IMR-90 (cell line): Measurements from ENCODE around the gene ASPN.

Experiments
- CEBPB ChIP-seq: IDR thresholded peaks from 2 replicates; pipeline ENCODE4 v1.6.1; 2012; ENCODE audit warnings: low read depth, low read length, improper control_type of control experiment
- RFX5 ChIP-seq: IDR thresholded peaks from 2 replicates; pipeline ENCODE4 v1.8.0; 2012; ENCODE audit warnings: low read depth, mild to moderate bottlenecking, low read length, moderate library complexity
- SMC3 ChIP-seq: fragments of 150-350 bp; IDR thresholded peaks from 2 replicates; pipeline ENCODE4 v1.6.1; 2016; ENCODE audit warnings: low read depth, mild to moderate bottlenecking, antibody characterized with exemption, low read length, moderate library complexity
- TF ChIP-seq, protein P1 (sequence below): conservative IDR thresholded peaks from 2 replicates; pipeline ENCODE4 v1.5.1; 2012; ENCODE audit warnings: mild to moderate bottlenecking, low read depth, low read length, improper control_type of control experiment

DNA sequence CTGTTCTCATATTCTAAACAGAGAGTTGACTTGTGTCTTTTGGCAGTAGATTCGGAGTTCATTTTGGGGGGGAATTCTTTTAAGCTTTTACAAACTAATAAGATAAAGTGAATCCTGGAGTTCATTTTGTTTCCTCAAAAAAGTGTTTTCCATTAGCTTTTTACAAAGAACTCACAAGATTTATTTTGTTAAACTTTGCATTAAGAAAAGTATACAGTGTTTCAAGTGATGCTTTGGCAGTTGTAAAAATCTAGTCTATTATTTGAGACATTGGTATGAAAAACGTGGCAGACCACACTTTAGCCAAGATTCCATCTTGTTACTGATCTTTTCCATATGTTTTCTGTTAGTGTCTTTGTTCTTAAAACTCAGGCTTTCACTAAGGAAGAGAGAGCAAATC lies 56.8 kb downstream of the ASPN start:
- TF ChIP-seq, protein P1, sequence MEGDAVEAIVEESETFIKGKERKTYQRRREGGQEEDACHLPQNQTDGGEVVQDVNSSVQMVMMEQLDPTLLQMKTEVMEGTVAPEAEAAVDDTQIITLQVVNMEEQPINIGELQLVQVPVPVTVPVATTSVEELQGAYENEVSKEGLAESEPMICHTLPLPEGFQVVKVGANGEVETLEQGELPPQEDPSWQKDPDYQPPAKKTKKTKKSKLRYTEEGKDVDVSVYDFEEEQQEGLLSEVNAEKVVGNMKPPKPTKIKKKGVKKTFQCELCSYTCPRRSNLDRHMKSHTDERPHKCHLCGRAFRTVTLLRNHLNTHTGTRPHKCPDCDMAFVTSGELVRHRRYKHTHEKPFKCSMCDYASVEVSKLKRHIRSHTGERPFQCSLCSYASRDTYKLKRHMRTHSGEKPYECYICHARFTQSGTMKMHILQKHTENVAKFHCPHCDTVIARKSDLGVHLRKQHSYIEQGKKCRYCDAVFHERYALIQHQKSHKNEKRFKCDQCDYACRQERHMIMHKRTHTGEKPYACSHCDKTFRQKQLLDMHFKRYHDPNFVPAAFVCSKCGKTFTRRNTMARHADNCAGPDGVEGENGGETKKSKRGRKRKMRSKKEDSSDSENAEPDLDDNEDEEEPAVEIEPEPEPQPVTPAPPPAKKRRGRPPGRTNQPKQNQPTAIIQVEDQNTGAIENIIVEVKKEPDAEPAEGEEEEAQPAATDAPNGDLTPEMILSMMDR: no peak
- no peak for TF ChIP-seq SMC3
- TF ChIP-seq RFX5: no peak
- no peak for TF ChIP-seq CEBPB
